Kasumi-1 (cell line): ENCODE measurements around the gene EPHA6.
"Not testable (repeated sequence)": the region's sequence is repeated elsewhere in the genome, so short reads cannot be mapped to it uniquely, and the experiment has no call there.

Source experiments
- DNase-seq, 2 experiments: peaks; one replicate each; lab custom pipeline; 2025; lab: John Stamatoyannopoulos, UW

The EPHA6 gene

DNA sequence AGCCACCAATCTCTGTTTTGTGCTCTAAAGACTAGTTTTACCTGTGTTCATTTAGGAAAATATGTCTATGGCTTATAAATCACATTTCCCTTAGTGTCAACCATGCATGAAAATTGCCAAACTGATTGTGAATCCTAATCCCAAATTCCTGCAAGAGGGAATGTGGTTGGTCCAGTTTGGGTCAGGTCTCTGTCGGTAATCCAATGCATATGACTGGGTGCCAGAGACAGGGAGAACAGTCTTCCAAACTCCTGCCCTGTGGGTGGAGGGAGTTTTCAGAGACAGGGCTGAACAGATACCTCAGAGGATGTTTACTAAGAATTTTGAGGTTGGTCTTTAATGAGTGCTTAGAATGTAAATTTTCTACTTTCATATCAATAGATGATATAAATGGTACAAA is 649.6 kb downstream of the EPHA6 start:
- DNase-seq: no peak

DNA sequence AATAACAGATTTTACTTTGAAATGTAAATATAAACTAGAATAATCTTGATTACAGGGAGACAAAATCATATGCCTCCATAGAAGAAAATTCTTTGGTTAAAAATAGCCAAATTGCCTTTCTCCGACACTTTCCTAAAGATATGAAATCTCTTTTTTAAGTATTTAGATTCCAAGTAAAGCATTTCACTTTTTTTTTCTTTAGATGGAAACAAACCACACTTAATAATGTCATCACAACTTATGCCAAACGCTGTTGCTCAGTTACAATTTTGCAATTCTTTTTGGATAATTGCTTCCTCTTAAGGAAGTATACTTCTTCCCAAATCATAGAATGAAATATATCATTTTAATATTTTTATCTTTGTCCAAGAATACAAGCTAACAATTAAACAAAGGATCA is 656.1 kb downstream of the EPHA6 start:
- no peak for DNase-seq

DNA sequence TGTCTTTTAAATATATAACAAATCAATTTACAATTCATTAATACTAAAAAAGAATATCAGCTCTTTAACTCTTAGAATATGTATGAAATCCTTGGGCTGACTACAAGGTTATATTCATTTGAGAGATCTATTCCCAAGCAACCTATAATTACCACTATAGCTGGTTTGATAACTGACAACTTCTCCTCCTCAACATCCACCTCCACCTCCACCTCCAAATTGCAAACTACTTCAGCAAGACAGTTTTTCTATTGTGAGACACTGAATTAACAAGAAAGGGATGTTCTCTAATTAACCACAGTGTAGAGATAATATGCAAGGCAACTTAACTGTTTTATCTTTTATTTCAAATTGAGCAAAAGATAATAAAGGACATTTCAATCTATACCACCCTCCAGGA is 665.3 kb downstream of the EPHA6 start:
- no peak for DNase-seq

DNA sequence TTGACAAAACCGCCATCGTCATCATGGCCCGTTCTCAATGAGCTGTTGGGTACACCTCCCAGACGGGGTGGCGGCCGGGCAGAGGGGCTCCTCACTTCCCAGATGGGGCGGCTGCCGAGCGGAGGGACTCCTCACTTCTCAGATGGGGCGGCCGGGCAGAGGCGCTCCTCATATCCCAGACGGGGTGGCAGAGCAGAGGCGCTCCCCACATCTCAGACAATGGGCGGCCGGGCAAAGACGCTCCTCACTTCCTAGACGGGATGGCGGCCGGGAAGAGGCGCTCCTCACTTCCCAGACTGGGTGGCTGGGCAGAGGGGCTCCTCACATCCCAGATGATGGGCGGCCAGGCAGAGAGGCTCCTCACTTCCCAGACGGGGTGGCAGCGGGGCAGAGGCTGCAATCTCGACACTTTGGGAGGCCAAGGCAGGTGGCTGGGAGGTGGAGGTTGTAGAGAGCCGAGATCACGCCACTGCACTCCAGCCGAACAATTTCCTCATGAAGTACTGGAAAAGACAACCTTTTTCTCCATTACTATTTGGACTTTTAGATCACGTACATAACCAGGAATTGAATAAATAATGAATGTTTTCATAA is 666.4 kb downstream of the EPHA6 start:
- DNase-seq: not testable (repeated sequence)

DNA sequence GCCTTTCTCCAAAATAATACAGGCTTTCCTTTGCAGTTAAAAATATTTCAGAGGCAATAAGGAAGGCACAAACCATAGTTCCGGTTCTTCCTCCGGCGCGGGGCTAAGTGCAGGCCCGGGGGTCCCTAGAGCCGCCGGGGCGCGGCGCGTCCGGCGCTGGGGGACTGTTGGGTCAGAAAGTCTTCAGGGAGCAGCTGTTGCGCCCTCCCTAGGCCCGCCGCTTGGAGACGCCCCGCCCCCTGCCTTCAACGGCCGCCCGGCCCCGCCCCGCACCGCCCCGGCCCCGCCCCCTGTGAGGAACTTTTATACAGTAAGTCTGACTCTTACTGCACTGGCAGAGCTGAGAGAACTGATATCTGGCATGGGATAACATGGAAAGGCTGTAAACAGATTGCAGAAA is 667.0 kb downstream of the EPHA6 start:
- no peak for DNase-seq

DNA sequence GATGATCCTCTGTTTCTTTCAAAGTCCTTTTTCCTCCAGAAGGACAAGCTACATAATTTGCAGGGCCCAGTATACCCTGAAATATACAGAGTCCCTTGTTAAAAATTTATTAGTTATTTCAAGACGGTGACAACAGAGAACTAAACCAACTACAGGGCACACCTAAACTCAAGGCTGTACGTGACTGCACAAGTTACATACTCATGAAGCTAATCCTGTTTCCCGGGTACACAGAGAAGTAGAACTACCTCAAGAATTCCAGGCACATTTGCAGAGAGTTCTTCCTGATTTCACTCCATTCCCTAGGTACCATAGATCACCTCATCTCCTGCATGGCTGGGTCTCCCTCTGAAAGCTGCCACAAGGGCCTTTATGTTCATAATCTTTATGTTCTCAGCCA is 670.8 kb downstream of the EPHA6 start:
- no peak for DNase-seq

DNA sequence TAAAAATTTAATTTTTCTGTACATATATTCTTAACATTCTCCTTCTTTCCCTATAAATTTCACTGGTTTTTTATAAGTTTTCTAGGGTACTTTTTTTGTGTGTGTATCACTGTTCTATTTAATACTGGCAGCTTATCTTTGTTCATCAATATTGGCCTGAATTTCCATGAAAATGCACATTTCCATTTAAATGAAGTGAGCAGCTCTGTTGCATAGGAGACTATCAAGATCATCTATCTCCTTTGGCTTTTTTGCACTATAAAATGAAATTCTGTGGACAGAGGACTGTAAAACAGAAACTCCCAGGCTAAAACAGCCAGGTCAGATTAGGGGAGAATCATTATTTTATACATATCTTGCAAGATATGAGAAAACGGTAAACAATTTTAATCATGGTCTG is 673.2 kb downstream of the EPHA6 start:
- DNase-seq: no peak

DNA sequence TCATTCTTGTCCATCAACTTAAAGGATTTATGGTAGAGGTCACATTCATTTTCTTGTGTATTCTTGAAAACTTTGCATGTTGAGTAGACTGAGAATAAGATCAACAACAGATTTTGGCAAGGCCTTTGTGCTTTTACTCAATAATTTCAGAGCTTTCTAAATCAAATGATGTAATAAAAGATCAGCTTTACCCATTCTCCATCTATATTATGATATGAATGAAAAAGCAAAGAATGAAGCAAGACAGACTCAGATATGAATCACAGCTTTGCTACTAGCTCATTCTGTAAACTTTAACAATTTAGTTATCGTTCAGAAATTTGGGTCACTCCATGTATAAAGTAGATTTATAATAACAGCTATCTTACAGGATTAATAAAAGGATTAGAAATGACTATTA is 674.3 kb downstream of the EPHA6 start:
- no peak for DNase-seq

DNA sequence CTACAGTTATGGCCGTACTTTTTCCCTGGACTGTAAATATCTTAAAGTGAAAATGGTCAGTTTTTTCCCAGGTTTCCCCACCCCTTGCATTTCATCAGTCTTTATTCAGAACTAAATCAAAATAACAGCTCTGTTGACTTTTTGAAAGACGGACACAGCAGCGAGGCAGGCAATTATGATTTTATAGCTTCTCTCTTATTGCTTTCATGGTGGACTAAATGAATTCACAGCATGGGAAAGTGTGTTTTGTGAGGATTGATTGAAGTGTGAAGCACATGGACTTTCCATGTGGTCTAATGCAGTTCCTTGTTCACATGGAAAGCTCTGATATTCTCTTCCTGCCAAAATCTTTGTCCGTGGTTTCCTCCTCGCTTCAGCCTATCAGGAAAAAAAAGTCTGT is 681.5 kb downstream of the EPHA6 start:
- no peak for DNase-seq

DNA sequence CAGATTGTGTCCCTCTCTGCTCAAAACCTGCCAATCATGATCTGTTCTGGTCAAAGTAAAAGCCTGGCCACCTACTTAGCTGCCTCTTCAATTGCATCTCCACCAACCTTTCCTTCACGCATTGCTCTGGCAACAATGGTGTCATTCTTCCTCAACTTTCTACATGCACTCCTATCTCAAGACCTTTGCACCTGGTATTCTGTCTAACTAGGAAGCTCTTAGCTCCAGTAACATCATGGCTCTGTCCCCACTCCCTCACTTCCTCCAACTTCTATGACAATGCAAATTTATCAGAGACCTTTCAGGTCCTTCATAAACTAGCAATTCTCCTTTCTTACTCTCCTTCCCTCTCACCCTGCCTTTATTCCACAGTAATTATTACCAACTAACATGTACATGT is 682.7 kb downstream of the EPHA6 start:
- no peak for DNase-seq

DNA sequence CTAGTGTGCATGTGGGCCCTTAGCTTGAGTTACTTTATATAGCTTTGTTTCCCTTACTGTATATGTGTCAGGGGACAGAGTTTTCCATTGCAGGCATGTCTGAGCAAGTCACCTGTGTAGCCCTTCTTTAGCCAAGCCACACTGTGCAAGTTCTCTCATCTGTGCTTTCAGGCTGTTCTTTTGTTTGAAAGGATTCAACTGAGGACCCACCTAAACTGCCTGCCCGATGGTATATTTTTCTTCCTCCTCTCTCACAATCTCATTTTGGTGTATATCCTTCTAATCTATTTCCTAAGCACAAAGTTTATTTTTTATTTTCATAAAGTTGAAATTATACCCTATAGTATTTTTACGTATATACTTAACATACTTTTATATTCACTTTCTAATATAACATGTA is 690.1 kb downstream of the EPHA6 start:
- no peak for DNase-seq

DNA sequence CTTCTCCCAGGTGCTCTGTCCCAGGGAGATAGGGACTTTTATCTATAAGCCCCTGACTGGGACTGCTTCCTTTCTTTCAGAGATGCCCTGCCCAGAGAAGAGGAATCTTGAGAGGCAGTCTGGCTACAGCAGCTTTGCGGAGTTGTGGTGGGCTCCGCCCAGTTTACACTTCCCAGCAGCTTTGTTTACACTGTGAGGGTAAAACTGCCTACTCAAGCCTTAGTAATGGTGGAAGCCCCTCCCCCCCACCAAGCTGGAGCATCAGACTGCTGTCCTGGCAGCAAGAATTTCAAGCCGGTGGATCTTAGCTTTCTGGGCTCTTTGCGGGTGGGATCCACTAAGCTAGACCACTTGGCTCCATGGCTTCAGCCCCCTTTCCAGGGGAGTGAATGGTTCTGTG is 696.4 kb downstream of the EPHA6 start:
- no peak for DNase-seq

DNA sequence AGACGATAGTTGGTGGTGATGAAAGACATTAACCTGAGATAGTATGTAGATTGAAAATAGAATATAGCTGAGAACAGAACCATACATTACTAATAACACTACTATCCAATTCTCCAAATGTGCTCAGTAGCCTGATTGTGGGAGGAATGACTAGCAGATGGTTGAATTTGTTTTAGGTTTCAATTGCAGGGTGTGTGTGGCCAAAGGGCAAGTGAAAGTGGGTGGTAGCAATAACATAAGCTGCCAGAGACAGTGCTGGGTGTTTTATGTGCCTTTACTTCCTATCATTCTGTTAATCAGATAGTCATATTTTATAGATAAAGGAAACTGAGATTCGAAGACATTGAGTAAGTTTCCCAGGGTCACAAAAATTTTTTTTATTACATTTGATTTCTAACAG is 700.7 kb downstream of the EPHA6 start:
- no peak for DNase-seq

DNA sequence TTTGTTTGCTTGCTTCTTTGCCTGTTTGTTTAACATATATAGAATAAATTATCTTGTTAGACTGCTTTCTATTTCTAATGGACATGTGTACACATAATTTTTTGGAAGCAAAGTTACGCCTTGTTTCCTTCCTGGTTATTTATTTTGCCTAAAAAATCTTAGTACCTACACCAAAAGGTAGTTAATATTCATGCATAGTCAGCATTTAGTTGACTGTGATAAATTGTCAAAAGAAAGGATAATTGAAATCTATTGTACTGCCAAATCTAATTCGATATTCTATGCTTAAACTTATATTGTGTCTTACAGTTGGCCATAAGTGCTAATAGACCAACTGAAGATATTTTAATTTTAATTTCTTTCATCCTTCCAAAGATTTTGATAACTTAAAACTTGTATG is 716.3 kb downstream of the EPHA6 start:
- DNase-seq: no peak

DNA sequence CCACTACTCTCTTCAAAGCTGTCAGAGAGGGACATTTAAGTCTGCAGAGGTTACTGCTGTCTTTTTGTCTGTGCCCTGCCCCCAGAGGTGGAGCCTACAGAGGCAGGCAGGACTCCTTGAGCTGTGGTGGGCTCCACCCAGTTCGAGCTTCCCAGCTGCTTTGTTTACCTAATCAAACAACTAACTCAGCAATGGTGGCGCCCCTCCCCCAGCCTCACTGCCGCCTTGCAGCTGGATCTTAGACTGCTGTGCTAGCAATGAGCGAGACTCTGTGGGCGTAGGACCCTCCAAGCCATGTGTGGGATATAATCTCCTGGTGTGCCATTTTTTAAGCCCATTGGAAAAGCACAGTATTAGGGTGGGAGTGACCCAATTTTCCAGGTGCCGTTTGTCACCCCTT is 733.2 kb downstream of the EPHA6 start:
- DNase-seq: not testable (repeated sequence)

DNA sequence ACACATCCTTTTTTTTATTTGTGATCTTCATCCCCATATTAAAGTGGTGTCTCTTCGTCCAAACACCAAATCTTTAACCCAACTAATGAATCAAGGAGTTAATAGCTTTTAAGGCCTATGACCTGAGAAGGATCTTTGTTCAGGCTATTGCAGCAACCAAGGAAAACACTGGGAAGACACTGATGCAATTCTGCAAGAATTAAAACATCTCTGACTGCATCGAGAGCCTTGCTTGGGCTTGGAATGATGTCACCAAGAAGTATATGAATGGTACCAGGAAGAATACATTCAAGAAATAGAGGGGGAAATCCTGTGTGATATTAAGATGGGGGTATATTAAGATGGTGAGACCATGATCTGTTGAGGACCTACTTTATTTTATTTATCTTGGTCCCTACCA is 736.0 kb downstream of the EPHA6 start:
- no peak for DNase-seq

DNA sequence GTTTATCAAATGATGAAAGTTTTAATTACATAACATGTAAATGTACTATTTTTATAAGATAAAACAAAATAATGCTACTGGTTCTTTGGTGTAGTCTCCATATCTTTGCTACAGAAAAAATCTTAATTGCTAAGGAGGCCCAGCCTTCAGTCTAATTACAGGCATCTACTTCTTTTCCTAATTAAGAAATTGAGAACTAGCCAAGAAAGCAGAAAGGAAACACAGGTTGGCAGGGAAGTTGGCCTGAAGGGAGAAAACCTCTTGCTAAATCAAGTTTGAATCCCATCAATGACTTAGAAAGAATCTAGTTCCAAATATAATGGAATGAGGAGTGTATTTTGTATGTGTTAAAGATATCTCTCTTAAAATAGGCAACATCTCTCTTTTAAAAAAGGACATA is 737.8 kb downstream of the EPHA6 start:
- no peak for DNase-seq

DNA sequence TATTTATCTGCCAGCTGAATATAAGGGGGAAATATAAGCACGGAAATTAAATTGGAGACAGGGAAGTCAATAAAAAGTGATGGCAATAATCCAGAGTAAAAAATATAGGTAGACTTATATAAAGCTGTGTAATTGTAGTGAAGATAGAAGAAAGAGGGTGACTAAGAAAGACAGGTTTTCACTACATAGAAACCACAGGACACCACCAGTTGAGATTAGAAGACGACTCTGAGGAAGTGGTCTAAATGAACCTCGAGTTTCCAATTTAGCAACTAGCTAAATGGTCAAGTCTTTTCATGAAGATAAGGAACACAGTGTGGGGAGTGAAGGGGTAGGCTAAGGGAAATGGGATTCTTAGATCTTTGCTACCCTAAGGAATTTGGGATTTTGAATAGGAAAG is 761.3 kb downstream of the EPHA6 start:
- no peak for DNase-seq

DNA sequence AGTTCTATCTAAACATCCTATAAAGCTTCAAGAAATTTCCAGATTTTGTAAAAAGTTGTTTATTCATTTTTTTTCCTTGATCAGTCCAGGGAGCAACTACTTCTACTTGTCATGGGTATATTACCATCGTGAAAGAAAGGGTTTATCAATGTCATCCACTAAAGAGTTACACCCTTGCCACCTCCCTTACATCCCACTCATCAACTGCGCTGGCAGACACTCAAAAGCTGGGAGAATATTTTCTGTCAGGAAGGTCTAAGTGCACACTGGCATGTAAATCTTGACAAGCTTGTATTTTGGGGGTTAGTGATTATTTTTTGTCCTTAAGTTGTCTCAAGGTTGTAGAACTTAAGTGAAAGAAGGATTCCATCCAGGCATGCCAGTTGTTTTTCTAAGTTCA is 761.8 kb downstream of the EPHA6 start:
- no peak for DNase-seq

DNA sequence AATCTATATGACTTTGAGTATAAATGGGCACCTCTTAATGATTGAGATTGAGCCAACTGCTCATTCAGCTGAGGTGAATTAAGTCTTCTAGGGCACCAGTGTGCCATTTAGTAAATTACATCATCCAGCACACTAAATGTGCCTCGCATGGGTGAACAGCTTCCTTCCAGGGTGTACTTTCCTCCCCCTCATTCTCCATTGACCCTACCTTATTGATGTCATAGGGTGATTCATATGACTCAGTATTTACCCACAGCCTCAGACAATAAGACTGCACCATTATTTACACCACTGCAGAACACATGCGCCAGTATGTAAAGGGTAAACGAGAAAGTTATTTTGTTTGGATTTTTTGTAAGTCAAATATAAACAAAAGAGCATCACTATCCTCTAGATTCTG is 765.0 kb downstream of the EPHA6 start:
- no peak for DNase-seq

DNA sequence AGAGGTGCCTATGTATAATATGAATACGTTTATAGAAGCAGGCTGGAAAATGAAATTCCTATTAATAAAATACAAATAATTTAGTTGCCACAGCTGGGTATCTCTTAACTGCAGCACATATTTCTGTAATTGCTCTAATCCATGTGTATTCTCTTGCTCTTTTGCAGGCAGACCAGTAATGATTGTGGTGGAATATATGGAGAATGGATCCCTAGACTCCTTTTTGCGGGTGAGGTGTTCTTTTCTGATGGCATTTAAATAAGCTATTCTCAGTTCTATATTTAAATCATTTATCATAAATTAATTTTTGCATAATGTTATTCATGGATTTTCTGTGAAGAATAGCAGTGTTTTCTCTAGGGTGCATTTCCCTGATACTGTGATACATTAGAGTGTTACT is 796.2 kb downstream of the EPHA6 start:
- DNase-seq: no peak

DNA sequence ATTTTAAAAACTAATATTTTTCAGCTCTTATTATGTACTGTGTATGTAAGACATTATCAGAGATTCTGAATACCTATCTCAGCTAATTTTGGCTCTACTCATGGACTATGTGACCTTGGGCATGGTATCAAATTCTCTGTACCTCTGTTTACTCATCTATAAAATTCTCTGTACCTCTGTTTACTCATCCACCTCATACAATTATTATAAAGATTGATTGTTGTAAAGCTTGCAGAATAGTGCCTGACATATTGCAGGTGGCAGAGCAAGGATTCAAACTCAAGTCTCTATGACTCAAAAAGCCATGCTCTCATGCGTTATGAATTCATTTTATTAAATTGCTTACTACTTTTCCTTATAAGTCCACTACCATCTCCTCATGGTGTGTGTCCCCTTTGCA is 798.2 kb downstream of the EPHA6 start:
- DNase-seq: no peak

DNA sequence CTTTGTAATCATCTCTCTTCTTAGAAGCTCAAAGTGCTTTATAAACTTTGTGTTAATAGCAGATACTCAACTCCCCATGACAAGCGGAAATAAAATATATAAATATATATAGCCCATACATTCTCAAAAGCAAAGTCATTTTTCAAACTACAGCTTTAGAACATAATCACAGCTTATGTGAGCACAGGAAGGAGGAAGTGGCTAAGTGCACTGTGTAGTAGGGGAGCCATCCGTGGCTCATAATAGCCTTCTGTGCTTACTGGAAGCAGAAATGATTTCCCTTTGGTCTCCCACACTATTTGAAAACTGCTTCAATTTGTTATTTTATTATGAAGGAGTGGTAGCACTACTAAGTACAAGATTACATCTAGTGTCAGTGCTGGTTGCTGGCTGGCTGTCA is 798.7 kb downstream of the EPHA6 start:
- peak; percentile 54 to 56 for DNase-seq

DNA sequence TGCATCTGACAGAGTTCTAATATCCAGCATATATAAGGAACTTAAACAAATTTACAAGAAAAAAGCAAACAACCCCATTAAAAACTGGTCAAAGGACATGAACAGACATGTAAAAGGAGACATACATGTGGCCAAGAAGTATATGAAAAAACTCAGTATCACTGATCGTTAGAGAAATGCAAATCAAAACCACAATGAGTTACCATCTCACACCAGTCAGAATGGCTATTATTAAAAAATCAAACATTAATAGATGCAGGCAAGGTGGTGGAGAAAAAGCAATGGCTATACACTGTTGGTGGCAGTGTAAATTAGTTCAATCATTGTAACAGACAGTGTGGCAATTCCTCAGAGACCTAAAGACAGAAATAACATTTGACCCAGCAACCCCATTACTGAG is 806.1 kb downstream of the EPHA6 start:
- DNase-seq: not testable (repeated sequence)

DNA sequence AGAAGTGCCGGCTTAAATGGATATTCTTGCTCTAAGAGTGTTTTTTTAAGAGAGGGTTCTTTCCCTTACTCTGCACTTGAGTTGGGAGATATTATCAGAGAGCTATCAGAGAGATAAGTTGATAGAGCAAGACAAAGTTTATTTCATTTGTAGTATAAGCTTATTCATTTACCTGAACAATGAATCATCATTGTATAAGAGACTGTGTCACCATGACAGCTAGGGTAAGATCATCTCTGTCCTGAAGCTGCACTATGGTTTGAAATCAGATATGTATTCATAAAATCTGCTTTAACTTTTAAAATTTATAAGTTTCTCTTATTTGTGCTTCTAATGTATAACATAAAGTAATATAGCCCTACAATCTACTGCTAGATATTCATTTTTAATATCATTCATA is 822.1 kb downstream of the EPHA6 start:
- no peak for DNase-seq
